ENCODE measurements around the gene POR.

Gene POR

DNA sequence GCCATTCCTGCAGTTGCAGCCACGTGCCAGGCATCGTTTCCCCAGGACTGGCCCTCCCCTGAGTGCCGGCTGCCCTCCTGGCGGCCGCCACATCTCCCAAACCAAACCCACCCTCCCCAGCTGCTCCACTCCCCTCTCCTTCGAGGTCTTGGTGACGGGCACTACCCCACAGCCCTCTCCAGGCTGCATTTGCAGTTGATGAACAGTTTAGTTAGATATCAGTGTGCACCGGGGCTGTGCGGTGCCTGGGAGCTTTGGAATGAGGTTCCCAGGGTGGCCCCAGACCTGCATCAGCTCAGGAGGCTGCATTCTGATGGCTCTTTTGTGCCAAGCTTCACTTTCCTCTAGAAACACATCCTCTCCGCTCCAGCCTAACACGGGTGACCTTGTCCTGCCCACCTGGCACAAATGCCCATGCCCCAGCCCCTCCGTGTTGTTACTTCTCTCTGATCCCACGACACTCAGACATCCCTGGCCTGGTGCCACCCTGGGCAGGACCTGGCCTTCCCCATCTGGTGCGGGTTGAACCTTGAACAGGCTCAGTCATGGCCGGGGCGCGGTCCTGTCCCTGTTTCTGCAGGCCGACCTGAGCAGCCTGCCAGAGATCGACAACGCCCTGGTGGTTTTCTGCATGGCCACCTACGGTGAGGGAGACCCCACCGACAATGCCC is 64.9 kb downstream of the POR start:
- DNase-seq (ENCODE audit: low read depth), result no peak

DNA sequence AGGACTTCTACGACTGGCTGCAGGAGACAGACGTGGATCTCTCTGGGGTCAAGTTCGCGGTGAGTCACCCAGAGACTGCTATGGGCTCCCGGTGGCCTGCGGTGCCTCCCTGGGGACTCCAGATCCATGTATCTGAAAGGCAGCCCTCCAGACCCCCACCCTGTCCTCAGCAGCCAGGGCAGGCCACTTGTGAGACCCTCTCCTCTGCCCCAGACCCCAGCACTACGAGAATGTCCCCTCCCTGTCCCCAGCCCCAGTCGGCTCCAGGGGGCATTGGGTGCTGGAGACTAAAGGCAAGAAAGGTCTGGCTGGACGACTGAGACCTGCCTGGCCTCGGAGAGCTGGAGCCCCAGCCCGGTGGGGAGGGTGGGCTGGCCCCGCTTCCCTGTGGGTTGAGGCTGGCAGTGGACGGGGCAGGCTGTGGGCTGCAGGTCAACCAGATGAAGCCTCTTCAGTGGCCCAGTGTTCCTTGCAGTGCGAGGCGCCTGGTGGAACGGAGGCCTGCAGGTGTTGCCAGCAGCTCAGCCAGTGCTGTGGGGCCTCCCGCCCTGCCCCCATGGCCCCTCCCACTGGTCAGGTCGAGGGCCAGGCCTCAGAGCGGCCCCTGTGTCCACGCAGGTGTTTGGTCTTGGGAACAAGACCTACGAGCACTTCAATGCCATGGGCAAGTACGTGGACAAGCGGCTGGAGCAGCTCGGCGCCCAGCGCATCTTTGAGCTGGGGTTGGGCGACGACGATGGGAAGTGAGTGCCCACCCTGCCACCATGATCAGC is 65.7 kb downstream of the POR start:
- DNase-seq (ENCODE audit: low read depth), result no peak

DNA sequence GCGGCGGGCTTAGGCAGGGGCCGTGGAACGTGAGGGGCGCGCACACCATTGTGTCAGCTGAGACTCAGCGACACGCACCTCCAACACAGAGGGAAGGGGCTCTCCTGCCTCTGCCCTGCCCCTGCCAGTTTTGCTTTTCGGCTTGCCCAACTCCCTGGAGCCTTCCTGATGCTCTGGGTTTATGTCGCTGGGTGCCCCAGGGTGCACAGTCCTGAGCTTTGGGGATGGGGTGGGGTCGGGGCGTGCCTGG is 66.2 kb downstream of the POR start:
- no peak for DNase-seq (ENCODE audit: low read depth)

DNA sequence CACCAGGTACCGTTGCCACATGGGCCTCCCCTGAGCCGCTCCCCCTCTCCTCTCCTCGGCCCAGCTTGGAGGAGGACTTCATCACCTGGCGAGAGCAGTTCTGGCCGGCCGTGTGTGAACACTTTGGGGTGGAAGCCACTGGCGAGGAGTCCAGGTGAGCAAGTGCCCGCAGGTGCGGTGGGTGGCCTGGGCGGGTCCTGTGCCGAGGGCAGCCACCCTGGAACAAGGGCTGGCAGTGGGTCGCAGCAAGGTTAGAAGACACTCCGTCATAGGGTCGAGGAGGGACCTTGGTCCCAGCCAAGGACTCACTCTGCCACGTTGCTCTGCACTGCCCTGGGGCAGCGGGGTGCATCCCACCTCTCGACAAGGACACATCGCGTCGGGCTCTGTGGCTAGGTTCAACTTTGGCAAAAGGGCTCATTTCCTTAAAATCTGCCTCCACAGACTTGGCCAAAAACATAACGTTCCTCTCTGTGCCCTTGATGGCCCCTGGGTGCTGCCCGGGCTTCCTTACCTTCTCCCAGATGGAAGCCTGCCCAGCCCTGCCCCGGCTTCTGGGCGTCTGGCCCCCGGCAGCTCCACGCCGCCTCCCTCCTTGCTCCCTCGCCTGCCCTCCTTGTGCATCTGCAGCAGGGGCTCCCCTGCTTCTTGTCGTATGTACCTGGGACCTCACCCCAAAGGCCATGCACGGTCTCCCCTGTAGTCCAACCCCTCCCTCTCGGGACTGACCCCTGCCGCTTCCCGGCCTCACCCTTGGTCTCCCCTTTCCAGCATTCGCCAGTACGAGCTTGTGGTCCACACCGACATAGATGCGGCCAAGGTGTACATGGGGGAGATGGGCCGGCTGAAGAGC is 66.7 kb downstream of the POR start:
- DNase-seq (ENCODE audit: low read depth), result no peak

DNA sequence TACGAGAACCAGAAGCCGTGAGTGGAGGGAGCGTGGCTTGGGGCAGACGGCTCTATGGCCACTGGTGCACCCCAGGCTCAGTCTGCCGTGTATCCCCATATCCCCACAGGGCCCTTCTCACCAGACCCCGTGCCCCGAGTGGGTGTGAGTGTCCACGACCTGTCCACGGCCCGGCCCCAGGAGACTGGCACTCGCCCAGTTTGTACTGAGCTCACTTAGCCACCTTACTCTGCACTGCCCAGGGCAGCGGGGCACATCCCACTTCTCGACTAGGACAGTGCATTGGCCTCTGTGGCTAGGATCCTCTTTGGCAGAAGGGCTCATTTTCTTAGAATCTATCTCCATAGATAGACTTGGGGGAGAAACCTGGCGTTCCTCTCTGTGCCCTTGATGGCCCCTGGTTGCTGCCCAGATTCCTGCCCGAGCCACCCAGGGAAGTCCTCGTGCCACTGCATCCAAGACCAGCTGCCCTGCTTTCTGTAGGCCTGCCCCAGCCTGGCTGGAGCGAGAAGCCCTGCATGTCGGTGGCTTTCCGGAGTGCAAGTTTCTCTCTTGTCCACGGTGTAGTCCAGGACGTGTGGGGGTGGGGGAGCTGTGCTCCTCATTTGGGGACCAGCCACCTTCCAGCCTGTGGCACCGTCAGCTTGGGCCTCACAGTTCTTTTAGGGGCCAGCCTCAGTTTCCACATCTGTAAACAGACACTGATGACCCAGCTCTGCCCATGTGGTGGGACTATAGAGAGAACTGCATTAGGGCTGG is 67.5 kb downstream of the POR start:
- no peak for DNase-seq (ENCODE audit: low read depth)

DNA sequence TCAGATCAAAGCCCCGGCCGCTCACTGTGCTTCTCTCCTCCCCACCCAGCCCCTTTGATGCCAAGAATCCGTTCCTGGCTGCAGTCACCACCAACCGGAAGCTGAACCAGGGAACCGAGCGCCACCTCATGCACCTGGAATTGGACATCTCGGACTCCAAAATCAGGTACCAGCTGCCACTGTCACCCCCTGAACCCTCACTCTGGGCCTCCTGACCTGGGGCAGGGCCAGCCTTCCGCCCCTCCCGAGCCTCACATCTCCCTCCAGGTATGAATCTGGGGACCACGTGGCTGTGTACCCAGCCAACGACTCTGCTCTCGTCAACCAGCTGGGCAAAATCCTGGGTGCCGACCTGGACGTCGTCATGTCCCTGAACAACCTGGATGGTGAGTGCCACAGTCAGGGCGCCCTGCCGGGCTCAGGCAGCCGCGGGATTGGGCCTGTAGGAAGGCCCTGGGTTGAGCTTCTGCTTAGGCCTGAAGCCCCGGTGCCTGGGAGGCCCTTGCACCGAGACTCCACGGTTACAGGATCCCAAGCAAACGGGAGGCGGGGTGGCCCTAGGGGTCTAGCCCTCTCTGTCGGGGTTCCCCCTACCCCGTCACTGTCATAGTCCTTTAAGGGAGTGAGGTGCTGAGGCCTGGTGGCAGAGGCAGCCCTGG is 68.6 kb downstream of the POR start:
- DNase-seq (ENCODE audit: low read depth), result no peak

DNA sequence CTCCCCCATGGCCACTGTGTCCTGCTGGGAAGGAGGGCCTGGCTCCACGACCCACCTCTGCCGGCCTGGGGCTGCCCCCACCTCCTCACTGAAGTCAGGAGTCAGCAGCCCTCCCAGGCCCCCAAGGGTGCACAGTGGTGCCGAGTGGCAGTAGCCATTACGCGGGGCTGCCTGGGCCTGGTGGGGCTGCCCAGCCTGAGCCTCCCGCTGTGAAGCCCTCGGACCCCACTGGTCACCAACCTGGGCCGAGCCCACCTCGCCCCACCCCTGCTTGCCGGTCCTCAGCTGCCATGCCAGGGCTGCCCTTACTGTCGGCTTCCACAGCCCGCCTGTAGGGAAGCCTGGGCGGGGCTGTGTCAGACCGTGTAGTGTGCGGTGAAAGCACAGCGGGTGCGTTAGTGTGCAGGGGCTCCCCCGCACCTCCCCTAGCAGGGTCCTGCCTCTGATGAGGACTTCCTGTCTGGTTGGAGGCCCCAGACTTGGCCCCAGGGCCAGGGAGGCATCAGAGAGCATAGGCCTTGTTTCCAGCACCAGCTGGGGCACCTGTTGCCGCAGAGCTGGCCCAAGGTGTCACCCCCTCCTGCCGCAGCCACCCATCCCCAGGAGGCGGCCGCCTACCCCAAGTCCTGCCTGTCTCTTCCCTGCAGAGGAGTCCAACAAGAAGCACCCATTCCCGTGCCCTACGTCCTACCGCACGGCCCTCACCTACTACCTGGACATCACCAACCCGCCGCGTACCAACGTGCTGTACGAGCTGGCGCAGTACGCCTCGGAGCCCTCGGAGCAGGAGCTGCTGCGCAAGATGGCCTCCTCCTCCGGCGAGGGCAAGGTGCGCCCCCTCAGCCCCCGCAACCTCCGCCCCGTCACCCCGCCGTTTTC is 69.4 kb downstream of the POR start:
- DNase-seq (ENCODE audit: low read depth), result no peak

DNA sequence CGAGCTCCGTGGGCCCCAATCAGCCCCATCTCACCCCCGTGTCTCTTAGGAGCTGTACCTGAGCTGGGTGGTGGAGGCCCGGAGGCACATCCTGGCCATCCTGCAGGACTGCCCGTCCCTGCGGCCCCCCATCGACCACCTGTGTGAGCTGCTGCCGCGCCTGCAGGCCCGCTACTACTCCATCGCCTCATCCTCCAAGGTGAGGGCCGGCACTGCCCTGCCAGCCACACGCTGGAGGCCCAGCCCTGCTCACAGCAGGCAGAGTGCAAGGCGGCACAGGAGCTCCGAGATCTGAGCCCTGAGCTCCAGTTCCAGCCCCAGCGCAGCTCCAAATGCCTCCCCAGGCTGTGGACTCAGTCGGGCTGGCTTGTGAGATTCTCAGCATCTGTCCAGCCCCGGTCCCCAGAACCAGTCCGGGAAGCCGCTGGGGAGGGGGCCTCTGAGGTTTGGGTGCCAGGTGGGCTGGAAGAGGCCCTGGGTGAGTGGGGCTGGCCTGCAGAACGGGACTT is 70.1 kb downstream of the POR start:
- DNase-seq (ENCODE audit: low read depth), result no peak

DNA sequence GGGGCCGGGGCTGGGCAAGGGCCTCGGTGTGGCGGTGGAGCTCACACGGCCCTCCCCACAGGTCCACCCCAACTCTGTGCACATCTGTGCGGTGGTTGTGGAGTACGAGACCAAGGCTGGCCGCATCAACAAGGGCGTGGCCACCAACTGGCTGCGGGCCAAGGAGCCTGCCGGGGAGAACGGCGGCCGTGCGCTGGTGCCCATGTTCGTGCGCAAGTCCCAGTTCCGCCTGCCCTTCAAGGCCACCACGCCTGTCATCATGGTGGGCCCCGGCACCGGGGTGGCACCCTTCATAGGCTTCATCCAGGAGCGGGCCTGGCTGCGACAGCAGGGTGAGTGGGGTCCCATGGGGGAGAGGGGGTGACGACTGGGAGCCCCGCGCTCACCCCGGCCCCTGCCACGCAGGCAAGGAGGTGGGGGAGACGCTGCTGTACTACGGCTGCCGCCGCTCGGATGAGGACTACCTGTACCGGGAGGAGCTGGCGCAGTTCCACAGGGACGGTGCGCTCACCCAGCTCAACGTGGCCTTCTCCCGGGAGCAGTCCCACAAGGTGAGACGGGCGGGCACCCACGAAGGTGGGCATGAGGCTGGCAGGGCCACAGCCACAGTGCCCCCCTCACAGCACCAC is 70.7 kb downstream of the POR start:
- no peak for DNase-seq (ENCODE audit: low read depth)

DNA sequence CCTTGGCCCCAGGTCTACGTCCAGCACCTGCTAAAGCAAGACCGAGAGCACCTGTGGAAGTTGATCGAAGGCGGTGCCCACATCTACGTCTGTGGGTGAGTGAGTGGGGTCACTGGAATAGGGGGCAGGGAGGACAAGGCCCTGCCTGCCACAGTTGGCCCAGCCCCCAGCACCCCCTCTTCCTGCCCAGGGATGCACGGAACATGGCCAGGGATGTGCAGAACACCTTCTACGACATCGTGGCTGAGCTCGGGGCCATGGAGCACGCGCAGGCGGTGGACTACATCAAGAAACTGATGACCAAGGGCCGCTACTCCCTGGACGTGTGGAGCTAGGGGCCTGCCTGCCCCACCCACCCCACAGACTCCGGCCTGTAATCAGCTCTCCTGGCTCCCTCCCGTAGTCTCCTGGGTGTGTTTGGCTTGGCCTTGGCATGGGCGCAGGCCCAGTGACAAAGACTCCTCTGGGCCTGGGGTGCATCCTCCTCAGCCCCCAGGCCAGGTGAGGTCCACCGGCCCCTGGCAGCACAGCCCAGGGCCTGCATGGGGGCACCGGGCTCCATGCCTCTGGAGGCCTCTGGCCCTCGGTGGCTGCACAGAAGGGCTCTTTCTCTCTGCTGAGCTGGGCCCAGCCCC is 71.3 kb downstream of the POR start:
- DNase-seq (ENCODE audit: low read depth), result no peak

DNA sequence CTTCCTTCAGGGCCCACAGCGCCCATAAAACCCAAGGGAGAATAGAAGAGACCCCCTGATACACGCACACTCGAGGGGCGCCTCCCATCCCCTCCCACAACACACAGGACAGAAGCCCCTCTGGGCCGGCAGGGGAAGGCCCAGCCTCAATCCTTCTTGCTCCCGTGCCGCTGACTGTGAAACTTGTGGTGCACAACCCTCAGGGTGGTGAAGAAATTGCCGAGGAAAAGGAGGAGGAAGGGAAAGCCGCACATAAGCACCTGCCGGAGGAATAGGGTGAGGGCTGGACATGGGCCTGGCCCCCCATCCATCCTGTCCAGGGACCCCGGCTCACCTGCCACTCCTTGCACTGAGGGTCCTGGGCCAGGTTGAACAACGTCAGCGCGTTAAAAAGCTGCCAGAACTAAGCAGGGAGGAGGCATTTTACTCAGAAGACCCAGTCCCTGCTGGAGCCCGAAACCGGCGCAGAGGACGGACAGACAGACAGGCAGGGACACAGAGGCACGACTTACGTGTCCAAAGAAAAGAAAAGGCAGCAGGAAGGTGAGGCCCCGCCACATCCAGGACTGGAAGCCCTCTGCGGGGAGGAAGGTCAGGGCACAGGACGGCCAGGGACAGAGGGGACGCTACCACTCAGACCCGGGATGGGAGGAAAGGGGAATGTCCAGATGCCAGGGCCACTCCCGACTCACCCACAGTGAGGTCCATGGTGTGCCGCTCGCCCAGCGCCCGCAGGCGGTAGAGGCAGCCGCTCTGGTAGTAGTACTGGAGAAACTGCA is 72.3 kb downstream of the POR start:
- DNase-seq (ENCODE audit: low read depth), result no peak

DNA sequence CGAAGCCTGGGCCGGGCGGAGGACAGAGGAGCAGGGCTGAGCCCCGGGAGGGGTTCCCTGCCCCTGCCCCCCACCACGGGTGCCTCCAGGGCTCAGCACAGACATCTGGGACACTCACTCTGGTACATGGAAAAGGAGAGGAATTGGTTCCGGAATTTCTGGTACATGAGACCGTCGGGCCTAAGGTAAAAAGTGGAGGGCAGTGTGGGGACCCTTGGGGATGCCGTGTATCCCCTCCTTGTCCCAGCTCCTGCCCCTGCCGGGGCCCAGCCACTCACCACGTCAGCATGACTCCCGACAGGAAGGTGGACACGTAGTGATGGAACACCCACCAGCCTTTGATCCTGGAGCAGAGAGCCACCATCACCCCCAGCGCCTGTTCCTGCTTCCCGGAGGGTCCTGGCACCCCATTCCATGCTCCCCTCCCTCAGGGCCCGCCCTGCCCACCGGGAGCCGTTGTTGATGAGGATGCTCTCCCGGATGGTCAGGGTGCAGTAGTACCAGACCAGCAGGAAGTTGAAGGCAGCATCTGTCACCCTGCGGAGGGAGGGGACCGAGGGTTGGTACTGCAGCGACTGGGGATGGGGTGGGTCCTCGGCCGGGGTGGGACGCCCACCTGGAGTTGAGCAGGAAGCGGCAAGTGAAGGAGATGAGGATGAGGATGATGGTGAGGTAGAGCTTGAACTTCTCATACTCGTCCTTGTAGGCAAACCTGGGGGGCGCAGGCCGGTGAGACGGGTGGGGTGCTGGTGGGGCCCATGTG is 73.0 kb downstream of the POR start:
- no peak for DNase-seq (ENCODE audit: low read depth)

DNA sequence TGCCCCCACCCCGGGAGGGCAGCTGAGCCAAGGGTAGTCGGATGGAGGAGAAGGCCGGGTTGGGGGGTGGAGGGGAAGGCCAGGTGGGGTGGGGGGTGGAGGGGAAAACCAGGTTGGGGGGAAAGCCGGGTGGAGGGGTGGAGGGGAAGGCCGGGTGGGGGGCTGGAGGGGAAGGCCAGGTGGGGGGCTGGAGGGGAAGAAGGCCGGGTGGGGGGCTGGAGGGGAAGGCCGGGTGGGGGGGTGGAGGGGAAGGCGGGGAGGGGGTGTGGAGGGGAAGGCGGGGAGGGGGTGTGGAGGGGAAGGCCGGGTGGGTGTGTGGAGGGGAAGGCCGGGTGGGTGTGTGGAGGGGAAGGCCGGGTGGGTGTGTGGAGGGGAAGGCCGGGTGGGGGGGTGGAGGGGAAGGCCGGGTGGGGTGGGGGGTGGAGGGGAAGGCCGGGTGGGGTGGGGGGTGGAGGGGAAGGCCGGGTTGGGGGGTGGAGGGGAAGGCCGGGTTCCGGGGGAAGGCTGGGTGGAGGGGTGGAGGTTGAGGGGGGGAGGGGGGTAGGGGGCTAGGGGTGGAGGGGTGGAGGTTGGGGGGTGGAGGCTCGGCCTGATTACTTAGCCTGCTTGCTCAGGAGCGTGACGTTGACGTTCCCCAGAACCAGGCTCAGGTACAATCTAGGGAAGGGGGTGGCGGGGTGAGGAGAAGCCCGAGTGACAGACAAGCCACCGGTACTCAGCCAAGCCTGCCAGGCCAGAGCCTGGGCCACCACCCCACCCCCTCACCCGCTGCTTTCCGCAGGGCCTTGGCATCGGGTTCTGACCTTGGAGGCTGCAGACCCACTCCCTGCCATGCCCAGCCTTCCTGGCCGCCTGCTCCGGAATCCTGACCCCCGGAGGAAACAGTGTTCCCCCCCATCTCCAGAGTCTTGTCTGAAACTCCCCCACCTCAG is 73.9 kb downstream of the POR start:
- no peak for DNase-seq (ENCODE audit: low read depth)

DNA sequence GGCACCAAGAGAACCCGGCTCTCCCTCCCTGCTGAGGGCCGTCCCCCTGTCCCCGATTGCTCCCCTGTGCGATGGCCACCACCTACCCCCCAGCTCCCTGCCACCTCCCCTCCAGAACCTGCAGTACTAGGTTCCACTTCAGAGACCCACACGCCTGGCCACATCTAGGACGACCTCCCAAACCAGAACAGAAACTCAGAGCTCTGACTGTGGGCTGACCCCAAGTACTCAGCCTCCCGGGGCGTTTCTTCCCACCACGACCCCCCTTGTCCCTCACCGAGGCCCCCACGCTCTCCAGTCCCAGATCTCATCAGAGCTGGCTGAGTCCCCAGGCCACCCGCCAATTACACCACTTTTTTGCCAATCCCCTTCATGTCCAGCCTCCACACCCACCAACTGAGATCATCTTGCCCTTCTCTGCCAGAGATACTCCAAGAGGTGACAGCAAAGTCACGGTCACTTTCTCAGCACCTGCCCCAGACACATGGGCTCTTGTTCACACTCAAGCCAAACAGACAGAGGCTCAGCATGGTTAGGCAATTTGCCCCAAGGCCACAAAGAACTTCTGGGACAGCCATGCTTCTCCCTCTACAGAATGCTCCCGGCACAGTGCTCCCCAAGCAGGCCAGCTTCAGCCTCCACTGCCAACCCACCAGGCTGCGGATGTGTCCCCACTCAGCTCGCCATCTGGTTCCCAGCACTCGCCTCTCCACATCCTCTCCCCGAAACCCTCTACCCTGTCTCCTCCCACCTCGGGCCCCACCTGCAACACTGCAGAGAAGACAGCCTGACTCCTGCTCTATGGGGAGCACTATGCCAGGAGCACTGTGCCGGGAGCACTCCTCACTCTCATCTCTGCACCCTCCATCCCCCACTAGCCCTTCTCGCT is 74.8 kb downstream of the POR start:
- no peak for DNase-seq (ENCODE audit: low read depth)

DNA sequence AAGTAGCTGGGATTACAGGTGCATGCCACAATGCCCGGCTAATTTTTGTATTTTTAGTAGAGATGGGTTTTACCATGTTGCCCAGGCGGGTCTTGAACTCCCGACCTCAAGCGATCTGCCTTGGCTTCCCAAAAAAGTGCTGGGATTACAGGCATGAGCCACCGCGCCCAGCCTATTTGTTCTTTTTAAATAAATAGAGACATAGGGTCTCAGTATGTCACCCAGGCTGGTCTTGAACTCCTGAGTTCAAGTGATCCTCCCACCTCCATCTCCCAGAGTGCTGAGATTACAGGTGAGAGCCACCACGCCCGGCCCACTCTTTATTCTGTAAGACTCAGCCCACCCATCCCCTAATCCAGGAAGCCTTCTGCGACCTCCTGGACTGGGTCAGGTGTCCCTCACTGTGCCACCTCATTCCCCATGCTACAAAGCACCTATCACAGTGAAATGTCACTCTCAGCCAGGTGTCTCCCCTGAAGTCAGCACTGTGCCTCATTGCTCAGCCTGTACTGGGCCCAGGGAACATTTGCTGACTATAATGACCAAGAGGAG is 76.7 kb downstream of the POR start:
- no peak for DNase-seq (ENCODE audit: low read depth)

Data from stimulated activated CD8-positive, alpha-beta memory T cell treated with anti-CD3 and anti-CD28 coated beads, Interleukin-15, amount 100 ng/mL, for 1 hour (primary cell).